CD14-positive monocyte (primary cell): ENCODE measurements around the gene DENND1A. TPM values are rescaled to one million over a fixed set of nuclear protein-coding genes. Genes with fewer than 3 reads are reported as not detected.

Experiments
- DNase-seq, 3 donors: peaks; one replicate each; pipeline ENCODE4 v3.0.0-alpha.2; 2011 to 2022
- H2AFZ ChIP-seq: 2 replicates; pipeline ENCODE4 v1.6.0; 2012; ENCODE audit warnings: mild to moderate bottlenecking, low read depth, low read length, inconsistent platforms; ENCODE audit not compliant: insufficient read depth, poor library complexity, severe bottlenecking
- H3K27ac ChIP-seq, 2 donors: 1 replicate in 1 of 2; 2 replicates in 1 of 2; pipeline ENCODE4 v1.5.1; 2012 to 2013; ENCODE audit warnings: low read length in 2 of 2, control low read depth in 1 of 2, inconsistent platforms in 1 of 2, low read depth in 1 of 2, mild to moderate bottlenecking in 1 of 2
- H3K27me3 ChIP-seq, 2 donors: one replicate each; pipeline versions ENCODE4 v1.6.0 to v1.6.1; 2011 to 2013; ENCODE audit warnings: low read length in 2 of 2; ENCODE audit not compliant: control insufficient read depth in 2 of 2, insufficient read depth in 2 of 2
- H3K36me3 ChIP-seq, 2 donors: replicated peaks in 1 of 2; 1 replicate in 1 of 2; 2 replicates in 1 of 2; pipeline versions ENCODE4 v1.5.1 to v1.6.1; 2012 to 2013; ENCODE audit warnings: low read length in 2 of 2, control low read depth in 1 of 2, inconsistent platforms in 1 of 2, mild to moderate bottlenecking in 1 of 2; ENCODE audit not compliant: insufficient read depth in 2 of 2, control insufficient read depth in 1 of 2
- H3K4me1 ChIP-seq, 2 donors: 1 replicate in 1 of 2; 2 replicates in 1 of 2; pipeline versions ENCODE4 v1.5.1 to v1.6.1; 2012 to 2013; ENCODE audit warnings: low read length in 2 of 2, control low read depth in 1 of 2, inconsistent platforms in 1 of 2, mild to moderate bottlenecking in 1 of 2, moderate library complexity in 1 of 2; ENCODE audit not compliant: insufficient read depth in 2 of 2, control insufficient read depth in 1 of 2
- H3K4me2 ChIP-seq: replicated peaks from 2 replicates; pipeline ENCODE3; 2012; ENCODE audit warnings: low read length, moderate library complexity, mild to moderate bottlenecking; ENCODE audit not compliant: poor library complexity, severe bottlenecking; ENCODE audit errors: extremely low read depth
- H3K4me3 ChIP-seq, 3 experiments: fragments of 200-600 bp in 1 of 3; sonication (generic) in 1 of 3; replicated peaks in 1 of 3; 1 replicate in 2 of 3; 2 replicates in 1 of 3; pipeline ENCODE4 v1.5.1; 2011 to 2013; ENCODE audit warnings: low read length in 3 of 3, mild to moderate bottlenecking in 3 of 3, control low read depth in 2 of 3, low read depth in 2 of 3, inconsistent platforms in 1 of 3, moderate library complexity in 1 of 3
- H3K79me2 ChIP-seq: 2 replicates; pipeline ENCODE4 v1.6.0; 2012; ENCODE audit warnings: mild to moderate bottlenecking, control low read depth, inconsistent platforms, low read length, moderate library complexity; ENCODE audit not compliant: insufficient read depth
- H3K9ac ChIP-seq: 2 replicates; pipeline ENCODE4 v1.6.0; 2017; ENCODE audit warnings: low read length, mild to moderate bottlenecking; ENCODE audit not compliant: insufficient read depth, poor library complexity, severe bottlenecking
- H3K9me3 ChIP-seq, 2 donors: replicated peaks in 1 of 2; 1 replicate in 1 of 2; 2 replicates in 1 of 2; pipeline versions ENCODE4 v1.5.1 to v1.6.1; 2012 to 2013; ENCODE audit warnings: low read length in 2 of 2, control low read depth in 1 of 2; ENCODE audit not compliant: control insufficient read depth in 1 of 2, insufficient read depth in 1 of 2
- H4K20me1 ChIP-seq: 2 replicates; pipeline ENCODE4 v1.6.0; 2012; ENCODE audit warnings: mild to moderate bottlenecking, low read length, control low read depth, moderate library complexity; ENCODE audit not compliant: insufficient read depth
- H3K27ac Mint-ChIP-seq, 7 donors: one replicate each; pipeline ENCODE4 v1.8.0; 2020; ENCODE audit warnings: mild to moderate bottlenecking in 7 of 7, mixed read lengths in 7 of 7, moderate library complexity in 6 of 7, inconsistent platforms in 2 of 7
- H3K27me3 Mint-ChIP-seq, 3 donors: one replicate each; pipeline ENCODE4 v1.8.0; 2021 to 2022; ENCODE audit warnings: low read depth in 3 of 3, mild to moderate bottlenecking in 3 of 3, mixed read lengths in 3 of 3, moderate library complexity in 3 of 3, inconsistent platforms in 1 of 3
- H3K36me3 Mint-ChIP-seq, 2 donors: one replicate each; pipeline ENCODE4 v1.8.0; 2020; ENCODE audit warnings: mixed read lengths in 2 of 2, inconsistent platforms in 1 of 2, mild to moderate bottlenecking in 1 of 2
- H3K4me1 Mint-ChIP-seq: one replicate; pipeline ENCODE4 v1.8.0; 2020; ENCODE audit warnings: mild to moderate bottlenecking, mixed read lengths
- H3K4me3 Mint-ChIP-seq, 2 donors: one replicate each; pipeline ENCODE4 v1.8.0; 2020; ENCODE audit warnings: mild to moderate bottlenecking in 2 of 2, mixed read lengths in 2 of 2, moderate library complexity in 1 of 2
- H3K9me3 Mint-ChIP-seq, 7 donors: one replicate each; pipeline ENCODE4 v1.8.0; 2020 to 2022; ENCODE audit warnings: mixed read lengths in 7 of 7, mild to moderate bottlenecking in 6 of 7, moderate library complexity in 6 of 7, inconsistent platforms in 2 of 7
- CTCF ChIP-seq: fragments of 200-600 bp; IDR thresholded peaks from one replicate; pipeline ENCODE4 v1.8.0; 2022; ENCODE audit warnings: antibody characterized with exemption, mild to moderate bottlenecking
- WGBS: methylation state at CpG from one replicate; pipeline ENCODE4 v1.1.5; 2013; ENCODE audit warnings: missing lambda C conversion rate; ENCODE audit not compliant: insufficient coverage; 5-methylcytosine and 5-hydroxymethylcytosine counted together
- intact Hi-C, 2 donors: fragments of 100-400 bp; cut with micrococcal nuclease; formaldehyde crosslinking; loops; one replicate each; pipeline versions ENCODE4 v1.15.0 to v1.15.1; 2023
- polyA plus RNA-seq, 3 donors: library from polyadenylated mRNA; depleted of rRNA in 1 of 3; unstranded in 2 of 3; stranded (reverse) in 1 of 3; fragments of 300-500 nt in 2 of 3; fragments of >200 nt in 1 of 3; fragmentation: Illumina TruSeq in 2 of 3; gene quantifications; 1 replicate in 2 of 3; 2 replicates in 1 of 3; pipeline ENCODE4 v1.2.3, GENCODE V29; 2012 to 2021

DENND1A gene
- polyA plus RNA-seq, 3 donors: 24.8 to 73.0 (median 29.4) TPM

- H3K27ac Mint-ChIP-seq: no peak overlapping the region
- intact Hi-C loops: no loop called here
Observed at GRCh38 chr9:123615381-123615780, 314.5 kb downstream of the DENND1A start.

GRCh38 chr9:123614306-123615263 is 315.3 kb downstream of the DENND1A start:
- H3K27me3 Mint-ChIP-seq: peaks cover 0 to 2% (median 0%) of the 10 kb centered on the region in 3 donors
- H3K36me3 ChIP-seq: peaks cover 38 to 86% of the 10 kb centered on the region in 2 donors
- H3K4me3 Mint-ChIP-seq: no peak overlapping the region
- peaks cover 55 to 63% of the 10 kb centered on the region in 2 donors for H3K36me3 Mint-ChIP-seq
- no peak overlapping the region for H3K9ac ChIP-seq
- intact Hi-C loops: no loop called here
- no peak overlapping the region for H3K4me3 ChIP-seq
- no peaks in the 10 kb centered on the region for H3K4me1 ChIP-seq
- H3K4me2 ChIP-seq: no peak overlapping the region
- DNase-seq: no peak
- no peak overlapping the region for H3K27ac ChIP-seq
- no peak for TF ChIP-seq CTCF
- no peaks in the 10 kb centered on the region for H3K4me1 Mint-ChIP-seq
- 99% methylated on average over 5 of the region's 11 CpGs for WGBS
- H3K9me3 Mint-ChIP-seq: no peaks in the 10 kb centered on the region
- peaks cover 79% of the 10 kb centered on the region for H4K20me1 ChIP-seq
- H3K9me3 ChIP-seq: no peaks in the 10 kb centered on the region
- no peaks in the 10 kb centered on the region for H3K79me2 ChIP-seq
- H2AFZ ChIP-seq: no peak overlapping the region
- peak overlapping the region in 2 of 7 donors; percentile 22 to 26 for H3K27ac Mint-ChIP-seq
- H3K27me3 ChIP-seq: no peaks in the 10 kb centered on the region

More at GRCh38 chr9:123615381-123615780, 314.5 kb downstream of the DENND1A start:
- no peak overlapping the region for H3K4me2 ChIP-seq
- H3K27me3 ChIP-seq: no peaks in the 10 kb centered on the region
- peaks cover 35 to 83% of the 10 kb centered on the region in 2 donors for H3K36me3 ChIP-seq
- no peak overlapping the region for H3K9ac ChIP-seq
- H3K79me2 ChIP-seq: no peaks in the 10 kb centered on the region
- H3K4me3 Mint-ChIP-seq: no peak overlapping the region
- H3K36me3 Mint-ChIP-seq: peaks cover 54 to 61% of the 10 kb centered on the region in 2 donors
- DNase-seq: no peak
- H2AFZ ChIP-seq: no peak overlapping the region
- H3K4me1 ChIP-seq: no peaks in the 10 kb centered on the region
- no peaks in the 10 kb centered on the region for H3K9me3 ChIP-seq
- peaks cover 72% of the 10 kb centered on the region for H4K20me1 ChIP-seq
- H3K27me3 Mint-ChIP-seq: peaks cover 0 to 2% (median 0%) of the 10 kb centered on the region in 3 donors
- TF ChIP-seq CTCF: no peak
- no peaks in the 10 kb centered on the region for H3K4me1 Mint-ChIP-seq
- WGBS: 100% methylated on average over 1 of the region's 1 CpG
- no peak overlapping the region for H3K27ac ChIP-seq
- H3K4me3 ChIP-seq: no peak overlapping the region
- H3K9me3 Mint-ChIP-seq: no peaks in the 10 kb centered on the region
